HEK293T (cell line): Measurements from ENCODE around the gene SMCO2.

ENCODE experiments used
- ELF4 ChIP-seq: fragments of 450-650 bp; IDR thresholded peaks from 2 replicates; pipeline ENCODE4 v1.6.1; 2017; ENCODE audit warnings: antibody characterized with exemption
- FOXM1 ChIP-seq: fragments of 450-650 bp; IDR thresholded peaks from 2 replicates; pipeline ENCODE4 v1.6.1; 2017; ENCODE audit warnings: mild to moderate bottlenecking, borderline replicate concordance
- SP1 ChIP-seq: fragments of 450-650 bp; IDR thresholded peaks from 2 replicates; pipeline ENCODE4 v1.6.1; 2017

DNA sequence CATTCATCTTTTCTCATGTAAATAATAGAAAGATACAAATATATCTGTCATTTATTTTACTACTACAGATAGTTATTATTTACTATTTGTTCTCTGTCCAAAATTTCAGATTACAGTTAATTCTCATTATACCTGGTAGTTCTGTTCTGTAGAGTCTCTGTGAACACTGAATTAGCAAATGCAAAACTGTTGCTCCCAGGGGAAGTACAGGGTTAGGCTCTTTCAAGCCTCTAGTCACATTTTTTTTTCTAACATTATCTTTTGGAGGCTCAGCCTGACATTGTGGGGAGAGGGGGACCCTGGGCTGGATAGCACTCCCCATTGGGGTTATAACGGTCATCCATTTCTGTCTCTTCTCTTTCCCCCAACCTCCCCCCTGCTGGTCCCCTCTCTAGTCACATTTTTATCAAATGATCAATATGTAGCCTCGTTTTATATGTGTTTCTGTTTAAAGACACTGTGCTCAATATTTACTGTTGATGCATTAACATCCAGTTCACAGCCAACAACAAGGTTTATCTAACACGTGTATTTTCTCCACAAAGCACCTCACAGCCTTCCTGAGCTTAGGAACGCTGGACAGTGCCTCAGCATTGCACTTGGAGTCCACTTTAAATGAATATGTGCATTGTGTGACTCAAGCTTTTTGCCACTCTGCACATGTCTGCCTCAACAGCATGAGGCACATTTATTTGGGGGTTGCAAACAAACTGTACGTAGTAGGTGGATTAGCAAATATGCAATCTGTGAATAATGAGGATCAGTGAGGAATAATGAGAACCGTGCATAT lies 4.7 kb downstream of the SMCO2 start:
- TF ChIP-seq ELF4 (no peak), FOXM1 (no peak), SP1 (no peak)
